Stimulated activated CD8-positive, alpha-beta memory T cell treated with anti-CD3 and anti-CD28 coated beads, Interleukin-4, amount 100 ng/mL, for 1 hour (primary cell): Measurements from ENCODE around the gene MMP23B.

Experiments
- DNase-seq, 2 donors: peaks; one replicate each; pipeline ENCODE4 v3.0.0-alpha.2; 2020; ENCODE audit warnings: low read depth in 2 of 2, low spot score in 1 of 2

MMP23B gene

DNA sequence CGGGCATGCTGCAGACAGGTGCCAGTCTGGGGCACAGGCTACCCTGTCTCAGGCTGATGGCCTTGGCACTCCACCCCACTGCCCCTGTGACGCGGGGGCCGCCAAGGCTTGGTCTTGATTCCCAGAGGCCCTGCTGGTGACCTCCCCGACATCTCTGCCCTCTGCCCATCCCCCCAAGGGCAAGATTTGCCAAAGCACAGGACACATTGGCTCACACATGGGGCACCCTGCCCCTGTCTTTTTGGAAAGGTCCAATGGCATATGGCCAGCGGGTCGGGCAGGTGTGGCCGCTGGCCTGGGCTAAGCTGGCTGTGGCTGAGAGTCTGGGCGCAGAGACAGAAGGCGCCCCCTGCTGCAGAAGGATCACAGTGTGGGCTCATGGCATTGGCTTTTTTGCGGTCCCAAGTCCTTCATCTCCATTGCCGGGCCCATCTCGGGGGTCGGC is 12.0 kb upstream of the MMP23B start:
- DNase-seq: no peak

DNA sequence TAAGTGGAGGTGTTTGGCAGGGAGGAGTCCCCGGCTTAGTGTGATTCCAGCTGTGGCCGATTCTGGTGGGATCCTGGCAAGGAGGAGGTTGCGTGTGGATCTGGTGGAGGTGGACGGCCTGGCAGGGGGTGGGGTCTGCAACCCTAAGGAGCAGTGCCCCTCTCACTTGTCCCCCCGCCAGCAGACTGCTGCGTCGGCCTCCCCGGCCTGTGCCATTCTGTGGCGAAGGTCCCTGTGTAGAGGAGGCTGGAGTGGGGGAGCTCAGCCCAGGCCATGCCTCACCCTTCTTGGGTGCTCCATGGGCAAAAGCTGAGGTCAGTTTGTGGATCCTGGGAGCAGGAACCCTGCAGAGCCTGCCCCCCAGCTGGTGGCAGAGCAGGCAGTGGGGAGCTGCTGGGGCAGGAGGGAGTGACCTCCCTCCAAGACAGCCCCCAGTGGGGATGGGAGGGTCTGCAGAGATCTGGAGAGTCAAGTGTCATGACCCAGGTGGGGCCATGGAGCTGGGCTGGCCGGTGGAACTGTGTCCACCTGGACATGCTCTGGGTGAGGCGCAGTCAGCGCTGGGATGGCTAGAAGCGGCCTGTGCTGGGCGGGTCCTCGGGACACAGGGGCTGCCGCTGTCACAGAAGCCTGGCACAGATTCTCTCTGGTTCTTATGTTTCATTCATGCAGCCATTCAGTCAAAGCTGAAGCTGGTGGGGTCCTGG is 11.4 kb upstream of the MMP23B start:
- no peak for DNase-seq

GRCh38 chr1:1621173-1622009 is 10.6 kb upstream of the MMP23B start:
- no peak for DNase-seq

- DNase-seq: no peak
Measured at GRCh38 chr1:1622010-1622787, 9.8 kb upstream of the MMP23B start.

DNA sequence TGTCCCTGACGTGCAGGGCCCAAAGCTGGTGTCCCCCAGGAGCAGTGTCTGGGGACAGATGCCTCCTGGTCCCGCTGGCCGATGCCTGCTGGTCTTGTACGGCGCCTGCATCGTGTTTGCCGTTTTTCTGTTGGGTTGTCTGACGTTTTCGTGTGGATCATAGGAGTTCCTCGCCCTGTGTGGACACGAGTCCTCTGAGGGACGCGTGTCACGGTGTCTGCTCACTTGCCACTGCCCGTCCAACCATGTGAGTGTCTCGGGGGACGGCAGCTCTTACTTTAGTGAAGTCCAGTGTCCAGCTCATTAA is 9.2 kb upstream of the MMP23B start:
- no peak for DNase-seq

DNA sequence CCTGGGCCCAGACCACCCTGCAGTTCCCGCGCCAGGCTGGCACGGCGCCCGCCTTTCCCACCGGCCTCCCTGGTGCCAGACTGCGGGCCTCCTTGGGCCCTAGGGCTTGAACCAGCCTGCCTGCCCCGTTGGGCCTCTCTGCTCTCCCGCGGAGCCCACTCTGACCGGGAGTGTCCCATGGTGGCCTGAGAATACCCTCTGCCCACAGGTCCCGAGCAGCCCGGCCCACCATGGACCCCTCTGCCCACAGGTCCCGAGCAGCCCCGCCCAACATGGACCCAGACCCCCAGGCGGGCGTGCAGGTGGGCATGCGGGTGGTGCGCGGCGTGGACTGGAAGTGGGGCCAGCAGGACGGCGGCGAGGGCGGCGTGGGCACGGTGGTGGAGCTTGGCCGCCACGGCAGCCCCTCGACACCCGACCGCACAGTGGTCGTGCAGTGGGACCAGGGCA is 8.8 kb upstream of the MMP23B start:
- DNase-seq: no peak

- DNase-seq: no peak
Measured at GRCh38 chr1:1623631-1624442, 8.1 kb upstream of the MMP23B start.

DNA sequence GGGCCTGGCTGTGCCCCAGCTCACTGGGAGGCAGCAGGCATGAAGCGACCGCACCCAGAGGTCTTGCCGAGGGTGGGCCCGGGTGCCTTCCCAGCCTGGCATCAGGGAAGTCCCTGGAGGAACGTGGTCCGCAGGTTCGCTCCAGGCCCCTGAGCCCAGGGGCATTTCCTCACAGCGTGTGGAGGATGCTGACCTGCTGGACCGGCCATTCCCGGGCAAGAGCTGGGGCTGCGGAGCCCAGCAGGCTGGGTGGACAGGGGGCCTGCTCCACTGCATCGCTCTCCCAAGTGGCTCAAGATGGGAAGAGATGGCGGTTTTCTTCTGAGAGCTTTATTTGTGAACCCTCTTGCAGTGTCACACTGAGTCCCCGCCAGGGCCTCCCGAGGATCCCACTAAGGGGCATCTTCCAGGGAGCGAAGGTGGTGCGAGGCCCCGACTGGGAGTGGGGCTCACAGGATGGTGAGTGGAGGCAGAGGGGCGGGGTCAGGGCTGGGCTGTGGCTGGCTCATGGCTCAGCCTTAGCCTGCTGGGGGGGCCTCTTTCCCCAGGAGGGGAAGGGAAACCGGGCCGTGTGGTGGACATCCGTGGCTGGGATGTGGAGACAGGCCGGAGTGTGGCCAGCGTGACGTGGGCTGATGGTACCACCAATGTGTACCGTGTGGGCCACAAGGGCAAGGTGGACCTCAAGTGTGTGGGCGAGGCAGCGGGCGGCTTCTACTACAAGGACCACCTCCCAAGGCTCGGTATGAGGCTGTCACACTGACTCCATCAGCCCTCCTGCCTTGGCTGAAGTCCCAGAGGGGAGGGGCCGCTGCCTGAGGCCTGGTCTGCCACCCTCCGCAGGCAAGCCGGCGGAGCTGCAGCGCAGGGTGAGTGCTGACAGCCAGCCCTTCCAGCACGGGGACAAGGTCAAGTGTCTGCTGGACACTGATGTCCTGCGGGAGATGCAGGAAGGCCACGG is 7.2 kb upstream of the MMP23B start:
- DNase-seq: no peak

DNA sequence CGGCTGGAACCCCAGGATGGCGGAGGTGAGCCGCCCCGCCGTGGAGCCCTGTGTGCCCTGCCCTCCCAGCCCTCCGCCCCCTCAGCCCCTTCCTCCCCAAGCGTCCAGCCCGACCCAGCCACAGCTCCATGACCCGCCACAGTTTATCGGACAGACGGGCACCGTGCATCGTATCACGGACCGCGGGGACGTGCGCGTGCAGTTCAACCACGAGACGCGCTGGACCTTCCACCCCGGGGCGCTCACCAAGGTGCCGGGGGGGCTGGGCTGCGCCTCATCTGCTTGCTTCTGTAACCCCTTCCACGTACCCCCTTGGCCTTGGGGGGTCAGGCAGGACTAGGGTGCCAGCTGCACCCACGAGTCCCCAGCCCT is 6.6 kb upstream of the MMP23B start:
- DNase-seq: no peak

DNA sequence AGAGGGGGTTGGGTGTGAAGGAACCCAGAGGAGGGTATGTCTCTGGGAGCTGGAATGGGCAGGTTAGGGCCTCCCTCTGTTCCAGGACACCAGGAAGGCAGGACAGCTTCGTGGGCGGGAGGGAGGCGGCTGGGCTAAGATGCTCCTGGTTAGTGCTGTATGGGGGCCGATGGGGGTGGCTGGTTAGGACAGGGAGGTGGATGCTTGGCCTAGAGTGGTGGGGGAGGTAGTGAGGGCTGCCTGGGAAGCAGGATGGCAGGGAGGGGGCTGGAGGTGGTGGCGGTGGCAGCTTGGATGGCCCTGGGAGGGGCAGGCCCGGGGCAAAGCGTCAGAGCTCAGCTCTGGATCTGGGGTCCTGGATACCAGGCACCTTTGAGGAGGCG is 6.2 kb upstream of the MMP23B start:
- DNase-seq: no peak

- no peak for DNase-seq
Measured at GRCh38 chr1:1626207-1627141, 5.5 kb upstream of the MMP23B start.

DNA sequence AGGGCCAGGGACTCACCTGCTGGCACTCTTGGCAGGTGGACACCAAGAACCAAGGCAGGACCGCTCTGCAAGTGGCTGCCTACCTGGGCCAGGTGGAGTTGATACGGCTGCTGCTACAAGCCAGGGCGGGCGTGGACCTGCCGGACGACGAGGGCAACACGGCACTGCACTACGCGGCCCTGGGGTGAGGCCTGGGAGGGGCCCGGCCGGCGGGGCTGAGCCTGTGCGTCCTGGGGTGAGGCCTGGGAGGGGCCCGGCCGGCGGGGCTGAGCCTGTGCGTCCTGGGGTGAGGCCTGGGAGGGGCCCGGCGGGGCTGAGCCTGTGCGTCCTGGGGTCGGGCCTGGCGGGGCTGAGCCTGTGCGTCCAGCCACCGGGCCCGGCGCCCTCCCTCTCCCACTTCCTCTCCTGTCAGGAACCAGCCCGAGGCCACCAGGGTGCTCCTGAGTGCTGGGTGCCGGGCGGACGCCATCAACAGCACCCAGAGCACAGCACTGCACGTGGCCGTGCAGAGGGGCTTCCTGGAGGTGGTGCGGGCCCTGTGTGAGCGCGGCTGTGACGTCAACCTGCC is 4.6 kb upstream of the MMP23B start:
- no peak for DNase-seq

GRCh38 chr1:1627829-1628753 is 3.9 kb upstream of the MMP23B start:
- no peak for DNase-seq

GRCh38 chr1:1628754-1629429 is 3.1 kb upstream of the MMP23B start:
- no peak for DNase-seq

GRCh38 chr1:1629430-1630190 is 2.4 kb upstream of the MMP23B start:
- peak; percentile 58 to 66 for DNase-seq
